Right forelimb (tissue), 1 donor: Measurements from ENCODE around the gene NCOA3.
A peak's percentile ranks its signal among the peaks of the same experiment; 100 is the strongest.

Experiments used
- DNase-seq: peaks from one replicate; pipeline ENCODE4 v3.0.0-alpha.2; 2018

The NCOA3 gene

DNA sequence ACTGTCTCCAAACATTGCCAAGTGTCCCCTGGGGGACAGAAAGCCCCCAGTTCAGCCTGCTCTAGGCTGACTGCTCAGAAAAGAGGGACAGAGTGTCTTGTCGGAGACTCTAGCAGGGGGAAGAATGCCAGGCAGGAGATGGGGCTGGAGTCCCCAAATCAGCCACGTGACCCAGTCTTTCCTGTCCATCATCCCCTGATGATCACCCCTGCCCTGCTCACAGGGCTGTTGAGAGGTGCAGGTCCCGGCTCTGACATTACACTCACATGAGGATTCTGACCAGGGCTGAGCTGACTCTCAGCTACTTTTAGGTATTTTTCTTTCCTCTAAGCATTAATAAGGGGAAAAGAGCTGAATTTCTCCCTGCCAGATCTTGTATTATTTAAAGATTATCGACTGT is 167.8 kb downstream of the NCOA3 start:
- DNase-seq: no peak

DNA sequence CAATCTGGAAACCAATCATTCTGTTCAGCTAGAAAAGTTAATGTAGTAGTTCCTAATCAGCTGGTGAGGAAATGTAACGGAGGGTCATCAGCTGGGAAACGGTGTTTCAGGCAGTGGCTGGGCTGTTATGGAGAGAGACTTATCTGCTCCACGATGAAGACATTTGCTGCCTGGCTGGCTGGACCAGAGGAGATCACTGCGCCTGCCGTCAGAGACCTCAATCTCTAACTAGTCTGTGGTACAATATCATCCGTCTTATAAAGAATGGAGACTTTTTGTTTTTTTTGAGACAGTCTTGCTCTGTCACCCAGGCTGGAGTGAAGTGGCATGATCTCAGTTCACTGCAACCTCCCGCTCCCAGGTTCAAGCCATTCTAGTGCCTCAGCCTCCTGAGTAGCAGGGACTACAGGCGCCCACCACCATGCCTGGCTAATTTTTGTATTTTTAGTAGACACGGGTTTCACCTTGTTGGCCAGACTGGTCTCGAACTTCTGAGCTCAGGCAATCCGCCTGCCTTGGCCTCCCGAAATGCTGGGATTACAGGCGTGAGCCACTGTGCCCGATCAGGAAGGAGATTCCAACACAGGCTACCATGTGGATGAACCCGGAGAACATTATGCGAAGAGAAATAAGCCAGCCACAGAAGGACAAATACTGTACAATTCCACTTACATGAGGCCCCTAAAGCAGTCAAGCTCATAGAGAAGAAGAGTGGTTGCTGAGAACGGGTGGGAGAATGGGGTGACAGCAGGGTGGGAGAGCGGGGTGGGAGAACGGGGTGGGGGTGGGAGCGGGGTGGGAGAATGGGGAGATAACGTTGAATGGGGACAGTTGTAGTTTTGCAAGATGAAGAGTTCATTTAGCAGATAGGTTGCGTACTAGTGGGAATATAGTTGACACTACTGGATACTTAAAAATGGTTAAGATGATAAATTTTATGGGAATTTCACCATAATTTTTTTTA is 168.5 kb downstream of the NCOA3 start:
- no peak for DNase-seq

DNA sequence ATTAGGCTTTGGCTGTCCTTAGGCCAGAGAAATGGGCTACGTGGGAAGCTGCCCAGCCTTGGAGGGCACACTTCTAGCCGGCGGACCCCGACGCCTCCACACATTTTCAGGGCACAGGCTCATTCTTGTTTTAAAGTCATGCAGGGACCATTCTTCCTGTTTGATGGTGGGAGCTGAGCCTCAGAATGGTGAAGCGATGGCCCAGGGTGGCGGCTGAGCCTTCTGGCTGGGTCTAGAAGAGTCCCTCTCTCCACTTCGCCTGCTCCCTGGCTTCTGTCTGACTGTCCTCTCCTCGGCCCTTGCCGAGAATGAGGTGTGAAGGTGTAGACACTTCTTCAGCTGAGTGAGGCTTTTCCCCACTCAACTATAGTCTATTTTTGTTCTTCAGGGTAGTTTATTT is 169.2 kb downstream of the NCOA3 start:
- no peak for DNase-seq

DNA sequence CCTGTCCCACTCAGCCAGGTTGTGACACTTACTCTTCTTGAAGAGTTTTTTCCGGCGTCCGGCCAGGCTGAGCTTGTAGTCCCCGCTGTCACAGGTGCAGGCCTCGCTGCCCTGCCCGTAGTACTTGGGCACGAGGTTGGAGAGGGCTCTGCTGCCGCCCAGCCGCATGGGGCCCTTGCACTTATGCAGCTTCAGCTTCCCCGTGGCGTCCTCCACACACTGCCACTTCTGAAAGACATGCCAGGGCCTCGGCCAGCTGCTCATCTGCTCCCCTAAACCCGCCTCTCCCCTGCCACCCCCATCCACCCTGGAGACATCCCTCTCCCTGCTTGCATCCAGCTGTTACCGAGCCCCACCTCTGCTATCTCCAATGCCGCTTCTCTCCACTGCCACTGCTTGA is 170.5 kb downstream of the NCOA3 start:
- DNase-seq: no peak

DNA sequence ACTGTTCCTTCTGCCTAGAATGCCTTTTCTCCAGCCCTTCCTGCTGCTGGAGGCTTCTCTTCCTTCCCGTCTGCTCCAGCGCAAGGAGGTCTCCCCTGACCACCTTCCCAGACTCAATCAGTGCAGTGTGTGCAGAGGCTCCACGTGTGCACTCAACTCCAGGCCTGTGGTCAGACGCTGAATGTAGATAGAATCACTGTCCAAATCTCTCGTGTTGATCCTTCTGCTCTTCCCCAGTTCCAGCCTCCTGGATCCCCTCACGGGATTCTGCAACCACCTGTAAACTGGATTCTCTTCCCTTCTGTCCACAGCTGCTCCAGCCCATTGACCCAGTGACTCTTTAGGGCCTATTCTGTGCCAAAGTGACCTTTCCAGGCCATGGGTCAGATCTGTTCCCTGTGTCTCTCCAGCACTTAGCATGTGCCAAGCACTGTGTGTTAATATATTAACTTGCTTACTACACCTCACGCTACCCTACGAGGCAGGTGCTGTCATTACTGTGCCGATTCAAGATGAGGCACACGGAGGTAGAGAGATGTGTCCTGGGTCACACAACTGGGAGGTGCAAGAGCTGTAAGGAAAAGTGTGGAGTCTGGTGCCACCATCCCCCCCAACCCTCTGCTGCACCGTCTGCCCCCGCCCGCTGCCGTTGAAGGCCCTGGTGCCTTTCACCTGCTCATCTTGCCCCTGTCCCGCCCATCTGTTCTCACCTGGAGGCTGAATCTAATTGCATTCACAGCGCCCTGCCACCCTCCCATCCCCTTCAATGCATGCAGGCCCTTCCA is 171.4 kb downstream of the NCOA3 start:
- DNase-seq: no peak

DNA sequence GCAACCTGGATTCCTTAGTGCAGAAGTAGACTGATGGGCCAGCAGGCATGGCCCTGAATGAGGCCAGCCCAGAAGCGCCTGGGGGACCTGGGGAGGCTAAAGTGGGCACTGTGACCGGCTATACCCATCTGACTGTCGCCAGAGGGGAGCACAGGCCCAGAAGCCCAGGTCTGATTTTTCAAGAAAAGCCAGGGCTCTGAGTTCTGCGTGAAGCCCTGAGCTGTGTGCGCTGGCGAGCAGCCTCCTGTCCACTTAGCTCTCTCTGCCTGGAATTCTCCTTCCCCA is 171.9 kb downstream of the NCOA3 start:
- DNase-seq: no peak

DNA sequence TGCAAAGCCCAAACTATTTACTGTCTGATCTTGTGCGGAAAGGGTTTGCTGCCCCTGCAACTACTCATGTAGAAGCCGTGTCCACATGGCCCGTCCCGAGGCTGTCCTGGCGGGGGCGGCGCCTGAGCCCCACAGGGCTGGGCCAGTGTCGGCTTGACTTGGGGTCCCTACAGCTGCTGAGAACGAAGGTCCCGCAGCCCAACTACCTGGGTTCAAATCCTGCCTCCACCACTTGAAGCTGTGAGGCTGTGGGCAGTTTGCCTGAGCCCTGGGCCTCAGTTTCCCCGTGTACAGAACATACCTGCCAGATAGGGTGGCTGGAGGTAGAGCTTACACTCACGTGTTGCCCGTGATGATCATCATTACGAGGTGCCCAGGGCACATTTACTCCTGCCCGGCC is 172.5 kb downstream of the NCOA3 start:
- DNase-seq: no peak

DNA sequence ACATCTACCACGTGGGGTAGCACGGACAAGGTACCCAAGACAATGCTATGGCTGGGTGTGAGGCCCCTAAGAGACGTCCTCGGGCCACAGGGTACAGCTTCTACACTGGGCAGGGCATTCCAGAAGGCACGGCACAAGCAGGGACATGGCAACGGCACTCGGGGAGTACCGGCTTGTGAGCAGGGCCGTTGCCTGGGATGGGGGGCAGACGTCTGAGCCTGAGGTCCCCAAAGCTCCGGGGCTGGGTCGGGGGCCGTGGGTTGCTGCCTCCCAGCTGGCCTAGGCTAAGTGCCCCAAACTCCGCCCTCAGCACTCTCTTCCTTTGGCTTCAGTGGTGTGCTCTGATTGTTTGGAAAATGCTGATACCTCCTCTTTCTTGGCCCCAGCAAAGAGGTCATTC is 173.0 kb downstream of the NCOA3 start:
- DNase-seq: no peak

DNA sequence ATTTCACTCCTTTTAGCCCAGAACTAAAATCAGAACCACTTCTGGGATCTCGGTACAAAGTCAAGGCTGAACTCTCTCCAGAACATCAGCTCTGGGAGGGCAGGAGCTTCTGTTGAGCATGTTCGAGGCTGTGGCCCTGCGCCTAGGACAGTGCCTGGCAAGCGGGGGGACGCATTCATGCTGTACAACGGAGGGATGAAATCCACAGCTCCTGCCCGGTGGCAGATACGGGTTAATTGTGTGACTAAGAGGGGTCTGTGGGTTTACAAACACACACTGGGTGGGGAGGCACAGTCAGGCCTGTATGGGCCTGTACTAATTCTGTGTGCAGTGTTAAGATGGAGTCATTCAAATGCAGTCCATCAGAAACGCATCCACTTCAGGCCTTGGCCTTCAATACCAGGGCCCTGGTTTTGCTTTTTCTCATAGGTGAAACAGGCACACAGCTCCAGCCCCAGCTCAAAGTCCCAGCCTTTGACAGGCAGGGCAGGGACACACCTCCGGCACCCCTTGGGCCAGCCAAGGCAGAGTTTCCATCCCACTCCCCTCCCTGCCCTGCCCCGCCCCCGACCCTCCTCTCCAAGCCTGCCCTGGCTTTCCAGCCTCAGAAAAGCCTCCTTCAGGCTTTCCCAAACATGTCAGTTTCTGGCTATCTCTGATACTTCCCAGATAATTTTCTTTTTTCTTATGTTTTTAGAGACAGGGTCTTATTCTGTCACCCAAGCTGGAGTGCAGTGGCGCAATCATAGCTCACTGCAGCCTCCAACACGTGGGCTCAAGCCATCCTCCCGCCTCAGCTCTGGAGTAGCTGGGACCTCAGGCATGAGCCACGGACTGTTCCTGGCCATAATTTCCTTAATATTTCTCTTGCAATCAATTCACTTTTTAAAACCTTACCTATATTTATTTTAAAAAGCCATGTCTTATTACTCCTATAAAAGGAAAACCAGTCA is 173.8 kb downstream of the NCOA3 start:
- no peak for DNase-seq

DNA sequence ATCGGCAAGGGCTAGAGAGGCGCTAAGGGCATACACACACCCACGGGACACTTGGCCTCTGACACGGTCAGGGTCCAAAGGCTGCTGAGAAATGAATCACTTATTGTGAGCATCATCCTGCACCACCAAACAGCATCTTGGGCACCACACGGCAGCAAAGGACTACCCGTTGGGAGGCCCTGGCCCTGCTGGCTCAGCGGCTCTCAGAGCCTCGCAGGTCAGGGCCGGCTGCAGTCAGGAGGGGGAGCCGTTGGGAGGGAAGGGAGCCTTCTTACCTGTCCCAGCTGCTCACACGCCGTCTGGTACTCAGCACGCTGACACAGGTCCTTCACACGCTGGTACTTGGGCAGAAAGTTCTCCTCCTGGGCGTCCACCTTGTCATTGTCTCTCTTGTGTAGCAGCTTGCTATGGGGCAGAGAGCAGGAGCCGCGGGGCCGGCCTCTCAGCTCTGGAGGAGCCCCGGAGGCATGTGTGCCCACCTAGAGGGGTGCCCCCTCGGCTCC is 174.6 kb downstream of the NCOA3 start:
- DNase-seq: no peak

DNA sequence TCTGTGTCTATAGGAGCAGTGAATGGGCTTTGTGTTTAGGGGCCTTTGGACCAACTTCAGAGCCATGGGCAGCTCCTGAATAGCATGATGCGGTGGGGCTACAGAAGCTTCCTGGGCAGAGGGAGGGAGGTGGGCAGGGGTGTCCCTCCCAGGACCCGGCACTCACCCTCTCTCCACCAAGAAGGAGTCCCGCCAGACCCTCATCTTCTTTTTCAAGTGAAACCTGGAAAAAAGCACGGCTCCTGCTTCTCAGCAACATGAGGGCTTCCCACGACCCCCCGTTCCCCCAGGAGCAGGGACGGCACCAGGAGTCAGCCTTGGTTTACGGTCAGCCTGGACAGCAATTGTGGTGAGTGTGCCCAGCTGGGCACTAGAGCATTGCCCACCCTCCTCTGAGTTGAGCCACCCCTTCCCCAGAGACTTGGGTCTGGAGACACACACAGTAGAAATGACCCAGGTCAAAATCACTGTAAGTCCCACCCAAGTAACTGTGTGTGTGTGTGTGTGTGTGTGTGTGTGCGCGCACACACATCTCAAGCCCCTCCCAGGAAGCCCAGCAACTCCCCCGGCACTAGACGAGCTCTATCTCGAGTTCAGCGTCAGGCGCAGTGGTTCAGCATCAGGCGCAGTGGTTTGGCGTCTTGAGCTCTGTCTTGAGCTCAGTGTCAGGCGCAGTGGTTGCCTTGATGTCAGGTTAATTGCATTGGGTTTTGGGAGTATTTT is 175.4 kb downstream of the NCOA3 start:
- no peak for DNase-seq

DNA sequence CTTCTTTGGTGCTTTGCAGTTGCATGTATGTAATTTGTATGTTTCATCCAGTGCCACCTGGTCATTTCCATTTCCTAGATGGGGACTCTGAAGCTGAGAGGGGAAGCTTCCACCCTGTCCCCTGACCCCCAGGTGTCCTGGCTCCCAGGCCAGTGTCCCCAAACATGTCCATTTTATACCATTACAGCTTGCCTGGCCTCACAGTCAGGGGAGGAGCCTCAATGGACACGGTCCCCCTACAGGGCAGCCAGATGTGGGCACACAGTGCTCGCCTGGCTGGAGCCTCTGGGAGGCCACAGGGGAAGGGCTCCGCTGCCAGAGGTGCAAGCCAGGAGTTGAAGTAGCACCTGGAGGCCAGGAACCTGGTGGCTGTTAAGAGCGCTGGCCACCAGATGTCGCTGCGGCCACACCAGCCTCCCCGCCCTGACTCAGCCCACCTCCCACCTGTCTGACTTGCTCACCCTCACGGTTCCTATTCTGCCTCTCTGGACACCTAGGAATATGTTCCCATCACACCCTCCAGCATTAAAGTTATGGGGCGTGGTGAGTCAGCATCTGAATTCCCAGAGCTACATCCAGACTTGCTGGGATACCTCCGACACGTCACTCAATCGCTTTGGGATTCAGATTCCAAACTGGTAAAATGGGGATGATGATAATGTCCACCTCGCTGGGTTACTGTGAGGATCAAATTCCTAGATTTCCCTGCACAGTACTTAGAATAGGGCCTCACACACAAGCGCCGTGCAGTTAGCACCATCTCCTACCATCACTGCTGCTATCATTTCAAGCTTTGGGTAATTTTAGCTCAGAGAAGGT is 176.2 kb downstream of the NCOA3 start:
- peak; percentile 73 for DNase-seq

DNA sequence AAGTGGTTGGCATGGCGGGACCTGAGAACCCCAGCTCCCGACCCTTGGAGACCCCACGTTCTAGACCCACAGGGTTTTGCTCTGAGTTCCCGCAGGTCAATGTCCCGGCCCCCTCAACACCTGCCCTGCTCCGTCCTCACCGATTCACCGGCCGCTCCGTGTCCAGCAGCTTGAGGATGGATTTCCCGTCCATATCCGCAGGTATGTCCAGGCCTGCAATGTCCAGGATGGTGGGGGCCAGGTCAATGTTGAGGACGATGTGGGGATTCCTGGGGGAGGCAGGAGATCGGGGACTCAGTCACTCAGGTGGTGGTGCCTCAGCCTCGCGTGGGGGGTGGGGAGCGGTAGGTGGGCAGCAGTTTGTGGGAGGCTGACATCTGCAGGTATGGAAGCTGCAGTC is 176.8 kb downstream of the NCOA3 start:
- DNase-seq: no peak

DNA sequence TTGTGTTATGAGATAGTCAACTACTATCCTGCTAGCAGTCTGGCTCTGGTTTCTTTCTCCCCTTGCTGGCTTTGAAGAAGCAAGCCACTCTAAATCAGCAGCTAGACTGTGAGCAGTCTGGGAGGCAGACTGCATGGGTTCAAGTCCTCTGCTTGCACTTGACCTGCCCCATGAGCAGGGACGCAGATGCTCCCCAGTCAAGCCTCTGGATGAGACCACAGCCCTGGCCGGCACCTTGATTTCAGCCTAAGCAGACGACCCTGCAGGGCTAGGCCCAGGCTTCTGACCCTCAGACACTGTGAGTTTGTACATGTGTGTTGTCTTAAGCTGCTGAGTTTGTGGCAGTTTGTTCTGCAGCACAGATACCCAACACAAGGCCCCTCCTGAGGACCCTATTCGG is 177.8 kb downstream of the NCOA3 start:
- no peak for DNase-seq

DNA sequence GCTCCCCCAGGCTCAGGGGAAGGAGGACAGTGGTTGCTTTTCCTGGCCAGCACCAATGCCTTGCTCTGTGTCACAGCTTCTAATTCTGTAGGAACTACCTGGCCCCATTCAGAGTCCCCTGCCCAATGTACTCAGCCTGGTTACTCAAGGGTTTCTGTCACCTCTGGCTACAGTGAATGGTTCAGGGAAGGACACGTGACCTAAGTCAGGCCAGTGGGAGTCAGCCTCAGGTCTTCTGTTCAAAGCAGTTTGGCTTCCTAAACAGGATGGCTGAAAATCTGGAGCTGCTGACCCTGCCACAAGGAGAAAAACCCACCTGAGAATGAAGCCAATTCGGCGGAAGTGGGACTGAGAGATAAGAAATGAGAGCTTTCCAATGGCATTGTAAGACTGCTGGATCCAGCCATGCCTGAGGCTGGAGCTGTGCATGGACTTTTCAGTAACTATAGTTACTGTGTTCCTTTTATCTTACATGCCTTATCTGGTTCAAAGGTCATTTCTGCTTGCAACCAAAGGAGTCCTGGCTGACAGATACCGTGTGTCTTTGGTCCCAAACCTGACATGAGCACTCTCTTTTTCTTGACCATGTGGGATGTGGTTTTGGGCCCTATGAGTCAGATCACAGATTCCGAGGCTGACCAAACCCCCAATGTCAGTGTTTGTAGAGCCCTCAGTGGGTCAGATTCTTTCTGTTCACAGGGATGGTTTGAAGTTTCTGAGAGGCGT is 179.3 kb downstream of the NCOA3 start:
- no peak for DNase-seq

DNA sequence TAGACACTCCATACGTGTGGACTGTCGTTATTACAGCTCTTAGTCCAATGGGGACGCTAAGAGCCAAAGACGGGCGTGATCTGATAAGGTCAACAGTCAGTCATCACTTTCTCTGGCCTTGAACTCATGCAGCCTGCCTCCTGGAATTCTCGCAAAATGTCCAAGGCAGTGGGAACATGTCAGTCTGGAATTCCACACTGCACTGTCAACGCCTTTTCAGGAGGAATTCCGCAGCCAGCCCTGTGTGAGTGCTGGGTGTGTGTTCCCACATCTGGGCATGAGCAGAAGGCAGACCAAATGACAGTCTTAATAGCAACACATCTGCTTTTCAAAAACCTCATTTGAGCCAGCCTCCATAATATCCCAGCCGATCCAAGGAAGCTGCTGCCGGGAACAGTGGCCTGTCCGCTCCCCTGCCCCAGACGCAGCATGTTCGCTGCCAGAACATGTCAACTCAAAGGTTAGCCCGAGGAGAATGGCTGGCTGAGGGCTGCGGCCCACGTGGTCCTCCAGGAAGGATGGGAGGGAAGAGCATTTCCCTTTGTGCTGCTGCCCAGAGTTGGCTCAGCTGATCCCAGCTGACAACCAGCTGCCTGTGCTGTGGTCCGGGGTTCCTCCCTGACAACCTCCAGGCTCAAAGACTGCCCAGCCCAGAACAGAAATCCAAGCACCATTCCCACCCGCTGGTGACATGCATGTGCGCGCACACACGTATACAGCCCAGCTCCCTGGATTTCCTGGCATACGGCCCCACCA is 180.5 kb downstream of the NCOA3 start:
- peak; percentile 78 for DNase-seq

DNA sequence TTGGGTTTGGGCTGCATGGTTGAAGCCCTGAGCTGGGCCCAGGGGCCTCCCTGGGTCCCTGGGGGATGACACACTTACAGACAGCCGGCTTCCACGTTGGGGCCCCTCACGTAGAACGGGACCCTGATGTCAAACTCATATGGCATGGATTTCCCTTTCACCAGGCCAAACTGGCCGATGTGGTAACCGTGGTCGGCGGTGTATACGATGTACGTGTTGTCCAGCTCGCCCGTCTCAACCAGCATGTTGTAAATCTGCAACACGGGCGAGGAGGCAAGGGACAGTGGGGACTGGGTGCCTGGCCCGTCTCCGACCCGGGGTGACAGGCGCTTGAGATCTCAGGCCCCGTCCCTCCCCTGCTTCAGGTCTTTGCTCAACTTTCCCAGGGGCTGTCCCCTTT is 181.2 kb downstream of the NCOA3 start:
- DNase-seq: no peak

DNA sequence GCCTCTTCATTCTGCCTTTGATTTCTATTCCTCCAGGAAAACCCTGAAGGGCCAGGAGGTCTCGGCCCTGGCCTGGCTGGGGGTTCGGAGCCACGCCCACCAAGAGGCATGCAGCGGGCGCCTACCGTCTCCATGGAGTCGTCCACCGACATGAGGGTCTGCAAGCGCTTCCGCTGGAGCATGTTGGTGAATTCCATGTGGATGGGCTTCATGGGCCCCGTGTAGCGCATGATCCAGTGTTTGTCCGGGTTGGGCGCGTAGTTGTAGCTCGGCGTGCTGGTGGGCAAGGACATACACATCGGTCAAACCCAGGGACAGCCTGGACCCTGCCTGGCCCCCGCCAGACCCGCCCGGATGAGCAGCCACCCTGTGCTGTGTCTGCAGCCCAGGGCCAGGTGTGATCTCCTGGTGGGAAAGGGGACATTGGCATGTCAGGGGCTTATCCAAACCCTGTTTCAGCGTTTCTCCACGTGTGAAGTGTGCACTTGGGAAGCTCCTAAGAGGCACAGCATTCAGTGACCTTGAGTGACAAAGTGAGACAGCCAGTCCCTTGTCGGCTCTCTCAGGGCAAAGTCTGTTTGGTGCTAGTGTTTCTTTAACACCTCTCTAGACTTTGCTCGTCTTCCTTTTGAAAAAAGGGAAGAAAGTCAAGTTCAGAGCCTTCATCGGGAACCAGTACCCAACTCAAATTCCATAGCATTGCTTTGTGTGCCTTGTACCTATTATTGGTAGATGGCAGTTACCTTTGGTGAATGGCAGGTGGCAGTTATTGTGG is 182.8 kb downstream of the NCOA3 start:
- no peak for DNase-seq

DNA sequence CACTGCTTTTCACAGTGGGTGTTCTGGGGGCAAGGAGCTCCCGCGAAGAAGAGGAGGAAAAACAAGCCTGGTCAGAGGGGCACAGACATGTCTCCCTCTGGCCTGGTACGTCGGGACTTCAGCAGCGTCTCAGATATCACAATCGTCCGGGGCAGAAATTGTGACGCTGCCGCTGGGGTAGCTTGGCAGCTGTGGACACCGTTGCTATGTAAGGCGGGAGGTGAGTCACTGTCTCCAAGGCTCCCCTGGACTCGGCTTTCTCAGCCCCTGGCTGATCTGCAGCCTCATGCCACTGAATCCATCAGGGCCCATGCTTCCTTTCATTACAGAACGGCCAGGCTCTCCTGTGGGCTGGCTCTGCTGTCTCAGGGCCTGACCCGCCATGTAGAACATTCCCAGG is 184.9 kb downstream of the NCOA3 start:
- no peak for DNase-seq
